ENCODE data around the gene CASZ1. TPM values are rescaled to one million over a fixed set of nuclear protein-coding genes. Genes with fewer than 3 reads are reported as not detected.

CASZ1 gene
- total RNA-seq, 1 donor from 2014 or later, result 0.62 TPM

DNA sequence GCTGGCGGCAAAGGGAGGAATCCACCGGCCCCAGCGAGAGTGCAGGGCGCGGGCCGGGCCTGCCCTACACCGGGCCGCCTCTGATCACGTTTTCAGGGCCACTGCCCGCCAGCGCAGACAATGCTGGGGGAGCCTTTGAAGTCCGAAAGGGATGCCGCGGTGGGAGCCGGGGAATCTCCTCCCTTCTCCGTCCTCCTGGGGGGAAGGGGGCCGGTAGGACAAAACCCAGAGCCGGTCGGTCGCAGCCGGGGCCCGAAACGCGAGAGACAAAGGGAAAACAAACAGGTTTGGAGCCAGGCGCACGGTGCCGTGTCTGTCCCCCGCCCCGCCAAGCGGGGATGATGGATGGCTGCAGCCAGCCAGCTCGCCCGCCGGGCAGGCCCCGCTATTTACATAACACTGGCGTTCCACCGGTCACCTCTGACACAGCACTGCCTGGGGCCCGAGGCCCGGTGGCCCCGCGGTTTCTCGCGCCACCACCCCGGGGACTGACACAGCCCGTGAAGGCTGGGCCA, 92.0 kb downstream of the CASZ1 start:
- DNase-seq, result no peak

DNA sequence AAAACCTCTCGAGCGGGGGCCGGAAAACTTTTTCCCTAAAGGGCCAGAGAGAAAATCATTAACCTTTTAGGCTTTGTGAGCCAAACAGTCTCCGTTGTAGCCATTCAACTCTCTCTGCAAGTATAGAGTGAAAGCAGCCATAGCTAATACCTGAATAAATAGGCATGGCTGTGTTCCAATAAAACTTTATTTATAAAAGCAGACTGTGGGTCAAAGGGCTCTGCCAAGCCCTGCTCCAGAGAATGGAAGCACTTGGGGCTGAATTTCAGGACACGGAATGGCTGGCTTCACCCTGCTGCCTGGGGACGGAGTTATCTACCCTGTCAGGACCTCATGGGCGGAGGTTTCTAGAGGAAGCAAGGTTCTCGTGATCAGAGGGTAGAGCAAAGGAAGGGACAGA, 92.7 kb downstream of the CASZ1 start:
- no peak for DNase-seq

DNA sequence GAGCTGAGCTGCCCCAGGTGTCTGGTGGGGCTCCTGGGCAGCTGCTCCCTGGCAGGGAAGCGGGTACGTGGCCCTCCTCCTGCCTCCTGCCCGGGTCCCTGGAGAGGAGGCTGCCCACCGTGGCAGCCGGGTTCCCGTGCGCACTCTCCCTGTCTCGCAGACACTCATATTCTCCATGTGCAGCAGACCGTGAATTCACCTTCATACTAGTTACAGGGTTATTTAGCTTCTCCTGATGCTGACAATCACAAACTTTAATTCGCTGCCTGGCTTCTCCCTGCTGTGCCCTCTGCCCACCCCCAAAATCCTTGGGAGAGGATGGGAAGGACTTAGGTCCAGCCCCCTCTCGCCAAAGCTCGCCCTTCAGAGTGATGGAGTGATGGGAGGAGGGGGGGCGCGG, 95.3 kb downstream of the CASZ1 start:
- DNase-seq, result no peak

DNA sequence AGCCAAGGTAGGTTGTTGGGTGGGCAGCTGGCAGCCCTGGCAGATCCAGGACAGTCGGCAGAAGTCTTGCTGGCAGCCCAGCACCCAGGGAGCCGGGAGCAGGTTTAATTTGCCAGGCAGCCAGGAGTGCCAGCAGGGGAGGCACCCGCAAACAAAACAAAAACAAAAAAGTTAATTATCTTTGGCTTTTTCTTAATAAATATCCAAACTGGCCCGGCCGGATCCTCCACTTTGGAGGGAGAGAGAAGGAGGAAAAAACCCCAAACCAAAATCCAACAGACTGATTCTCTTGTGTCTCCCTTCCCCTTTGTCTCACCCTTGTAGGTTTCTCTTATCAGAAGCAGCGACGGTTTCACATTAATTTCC, 97.0 kb downstream of the CASZ1 start:
- no peak for DNase-seq

DNA sequence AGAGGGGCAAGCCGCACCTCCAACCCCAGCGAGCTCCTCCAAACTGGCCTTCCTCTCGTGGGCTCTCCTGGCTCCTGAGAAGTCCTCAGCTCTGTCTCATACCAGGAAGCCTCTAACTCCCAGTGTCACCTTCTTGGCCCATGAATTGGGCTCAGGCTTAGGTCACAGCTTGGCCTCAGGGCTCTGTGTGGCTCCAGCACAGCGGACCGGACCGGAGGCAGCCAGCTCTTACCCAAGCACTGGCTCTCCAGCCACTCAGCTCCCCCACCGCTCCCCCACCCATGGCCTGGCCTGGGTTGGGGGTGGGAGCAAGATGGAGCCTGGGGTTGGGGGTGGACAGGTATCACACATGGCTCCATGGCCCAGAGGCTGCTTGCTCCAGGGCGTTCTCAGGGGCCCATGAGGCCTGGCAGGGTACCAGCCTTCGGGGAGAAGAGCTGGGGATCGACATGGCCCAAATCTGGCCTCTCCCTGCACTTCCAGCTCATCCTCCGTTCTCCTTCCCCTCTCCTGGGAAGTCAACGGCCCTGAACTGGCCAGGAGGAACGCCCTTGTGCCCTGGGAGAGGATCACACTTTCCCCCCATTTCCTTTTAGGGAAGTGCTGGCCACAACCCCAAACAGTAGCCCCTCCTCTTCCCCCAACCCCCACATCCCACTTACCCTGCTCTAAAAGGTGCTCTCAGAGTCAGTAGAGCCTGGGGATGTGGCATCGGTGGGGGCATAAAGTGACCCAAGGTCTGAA, 97.5 kb downstream of the CASZ1 start:
- no peak for DNase-seq

DNA sequence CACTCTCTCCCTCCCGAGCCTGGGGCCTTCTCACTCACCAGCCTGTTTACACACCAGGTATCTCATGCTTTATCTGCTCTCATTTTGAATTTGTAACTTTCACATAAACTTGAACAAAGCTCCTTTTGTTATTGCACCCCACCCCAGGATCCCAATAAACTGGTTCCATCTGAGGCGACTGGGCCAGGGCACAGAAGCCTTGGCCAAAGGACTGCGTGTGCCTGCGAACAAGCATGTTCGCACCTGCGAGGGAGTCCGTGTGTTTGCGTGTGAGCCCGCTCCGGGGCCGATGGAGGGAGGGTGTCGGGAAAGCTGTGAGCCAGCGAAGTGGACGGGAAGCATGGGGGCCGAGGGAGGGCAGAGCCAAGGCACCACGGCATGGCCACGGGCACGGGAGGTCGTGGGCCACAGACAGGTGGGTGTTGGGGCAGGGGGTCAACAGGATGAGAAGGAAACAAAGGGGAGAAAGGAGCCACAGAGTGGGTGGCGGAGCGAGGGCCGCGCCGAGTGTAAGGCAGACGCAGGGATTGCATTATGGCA, 98.8 kb downstream of the CASZ1 start:
- DNase-seq, result no peak

DNA sequence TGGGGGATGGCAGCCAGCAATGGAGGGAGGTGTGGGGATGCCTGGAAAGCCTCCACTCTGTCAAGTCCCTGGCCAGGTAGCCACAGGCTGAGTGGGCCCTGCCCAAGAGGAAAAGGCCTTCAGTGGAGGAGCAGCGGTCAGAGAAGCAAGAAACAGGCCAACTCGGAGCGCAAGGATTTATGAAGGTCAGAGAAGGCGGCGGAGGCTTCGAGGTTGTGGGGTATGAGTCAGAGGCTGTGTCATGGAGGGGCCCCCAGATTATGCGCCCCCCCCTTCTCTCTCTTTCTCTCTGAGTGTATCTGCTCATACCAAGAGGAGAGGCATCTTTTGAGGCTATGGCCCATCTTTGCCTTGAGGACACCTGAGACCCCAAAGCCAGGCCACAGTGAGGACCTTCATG, 99.5 kb downstream of the CASZ1 start:
- DNase-seq, result no peak

DNA sequence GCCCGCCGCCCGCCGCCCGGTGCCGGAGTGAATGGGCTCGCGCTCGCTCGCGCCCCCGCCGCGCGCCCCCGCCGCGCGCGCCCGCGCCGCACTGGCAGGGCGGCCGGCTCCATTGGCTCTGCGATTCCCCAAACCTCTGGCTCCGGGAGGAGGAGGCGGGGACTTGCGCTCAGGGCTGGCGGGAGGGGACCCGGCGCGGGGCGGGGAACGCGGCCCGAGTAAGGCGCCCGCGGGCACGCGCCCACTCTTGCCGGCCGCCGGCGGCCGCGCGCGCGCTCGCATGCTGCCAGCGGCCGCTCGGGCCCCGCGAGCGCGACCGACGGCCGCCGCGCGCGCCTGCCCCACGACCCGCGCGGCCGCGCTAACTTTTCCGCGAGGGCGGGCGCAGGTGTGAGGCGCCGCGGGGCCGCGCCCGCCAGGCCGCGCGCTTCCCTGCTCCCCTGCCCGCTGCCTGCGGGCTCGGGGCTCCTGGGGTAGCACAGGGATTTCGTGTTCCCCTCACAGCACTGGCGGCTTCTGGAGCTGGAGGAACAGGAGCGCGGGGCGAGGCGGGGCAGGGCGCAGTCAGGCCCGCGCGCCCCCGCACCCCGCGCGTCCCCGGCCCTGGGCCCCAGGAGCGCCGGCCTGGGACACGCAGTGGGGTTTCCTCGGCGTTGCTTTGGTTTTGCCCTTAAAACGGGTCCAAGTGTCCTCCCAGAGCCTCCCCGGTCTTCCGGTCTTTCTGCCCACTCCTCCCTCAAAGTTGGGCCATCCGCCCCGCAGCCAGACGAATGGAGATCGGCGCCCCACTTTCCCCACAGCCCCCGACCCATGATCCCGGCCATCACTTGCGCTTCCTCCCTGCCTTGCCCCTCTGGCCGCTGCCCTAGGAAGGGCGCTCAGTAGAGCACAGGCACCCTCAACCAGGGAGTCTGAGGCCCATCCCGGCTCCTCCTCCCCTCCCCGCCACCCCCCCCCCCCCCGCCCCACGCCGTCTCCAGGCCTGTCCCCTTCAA, 101.5 kb downstream of the CASZ1 start:
- DNase-seq, result peak; percentile 67

DNA sequence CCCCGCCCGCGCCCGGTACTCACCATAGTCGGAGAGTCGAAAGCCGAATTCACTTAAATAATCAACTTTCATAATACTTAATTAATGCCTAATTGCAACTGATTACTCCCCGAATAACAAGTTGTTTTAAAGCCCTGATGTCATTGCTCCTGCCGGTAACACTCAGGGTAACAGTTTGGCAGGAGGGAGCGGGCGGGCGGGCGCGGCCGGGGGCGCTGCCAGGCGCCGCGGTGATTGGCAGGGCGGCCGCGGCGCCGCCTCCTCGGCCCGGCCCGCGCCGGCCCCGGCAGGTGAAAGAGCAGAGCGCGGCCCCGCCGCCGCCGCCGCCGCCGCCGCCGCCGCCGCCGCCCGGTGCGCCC, 102.2 kb downstream of the CASZ1 start:
- no peak for DNase-seq

DNA sequence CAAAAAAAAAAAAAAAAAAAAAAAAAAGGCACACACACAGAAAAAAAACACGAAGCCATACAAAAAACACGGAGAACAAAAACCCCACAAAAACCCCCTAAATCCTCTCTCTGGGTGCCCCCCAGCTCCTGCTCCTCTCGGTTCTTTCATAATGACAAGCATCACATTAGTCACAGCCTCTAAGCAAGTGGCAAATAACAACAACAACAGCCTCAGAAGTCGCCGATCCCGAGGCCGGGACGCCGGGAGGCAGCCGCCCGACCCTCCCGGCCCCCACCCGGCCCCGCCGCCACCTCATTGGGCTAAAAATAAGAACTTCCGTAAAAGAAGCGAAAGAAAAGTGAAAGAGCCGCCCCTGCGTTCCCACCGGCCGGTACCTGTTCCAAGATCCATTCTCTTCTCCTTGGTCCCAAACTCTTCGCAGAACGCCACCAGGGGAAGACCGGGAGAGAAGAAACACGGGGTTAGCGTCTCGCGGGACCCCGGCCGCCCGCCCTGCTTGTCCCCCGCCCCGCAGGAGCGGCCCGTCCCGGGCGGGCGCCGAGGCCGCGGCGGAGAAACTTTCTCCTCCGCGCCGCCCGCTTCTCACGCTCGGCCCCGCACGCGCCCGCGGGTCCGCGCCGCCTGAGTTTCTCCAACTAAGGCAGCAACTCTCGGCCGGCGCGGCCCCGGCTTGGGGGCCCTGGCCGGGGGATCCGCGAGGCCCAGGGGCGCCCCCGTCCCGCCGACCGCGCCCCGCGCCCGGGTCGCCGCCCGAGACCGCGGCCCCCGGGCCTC, 102.8 kb downstream of the CASZ1 start:
- no peak for DNase-seq

DNA sequence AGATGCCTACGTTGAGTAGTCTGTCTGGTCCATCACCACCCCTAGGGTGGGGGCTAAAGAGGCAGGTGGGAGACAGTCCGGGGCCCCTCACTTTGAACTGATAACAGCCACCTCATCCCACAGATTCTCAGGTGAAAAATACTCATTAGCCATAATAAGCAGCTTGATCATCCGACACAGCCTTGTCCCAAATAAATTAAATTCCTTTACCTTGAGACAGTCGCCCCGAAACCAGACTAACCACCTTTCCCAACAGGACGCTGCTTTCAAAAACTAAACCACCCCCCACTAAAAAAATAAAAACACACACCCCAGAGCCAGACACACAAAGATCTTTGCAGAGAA, 103.3 kb downstream of the CASZ1 start:
- no peak for DNase-seq

DNA sequence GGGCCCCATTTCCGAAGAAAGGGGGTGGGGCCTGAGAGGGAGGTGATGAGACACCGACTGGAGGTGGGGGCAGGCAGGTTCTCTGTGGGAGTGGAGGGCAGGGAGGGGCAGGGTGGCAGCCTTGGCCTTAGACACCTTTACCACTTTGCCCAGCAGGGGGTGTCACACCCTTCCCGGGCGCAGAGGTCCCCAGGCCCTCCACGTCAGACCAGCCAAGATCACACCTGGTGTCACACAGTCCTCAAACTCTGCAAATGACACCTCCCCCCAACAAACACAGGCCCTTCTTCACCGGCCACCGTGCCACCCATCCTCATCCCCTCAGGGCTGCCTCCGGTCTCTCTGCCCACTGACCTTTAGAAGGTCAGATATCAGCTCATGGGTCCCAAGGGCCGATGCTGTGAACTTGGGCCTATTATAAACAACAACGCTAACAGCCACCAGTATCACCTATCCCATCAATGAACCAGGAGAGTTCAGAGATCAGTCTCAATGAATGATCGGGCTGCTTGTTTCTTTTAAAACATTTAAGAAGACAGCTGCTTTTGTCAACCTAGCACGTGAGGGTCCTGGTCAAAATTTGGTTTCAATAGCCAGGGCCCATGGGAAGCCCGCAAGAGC, 103.9 kb downstream of the CASZ1 start:
- DNase-seq, result no peak

DNA sequence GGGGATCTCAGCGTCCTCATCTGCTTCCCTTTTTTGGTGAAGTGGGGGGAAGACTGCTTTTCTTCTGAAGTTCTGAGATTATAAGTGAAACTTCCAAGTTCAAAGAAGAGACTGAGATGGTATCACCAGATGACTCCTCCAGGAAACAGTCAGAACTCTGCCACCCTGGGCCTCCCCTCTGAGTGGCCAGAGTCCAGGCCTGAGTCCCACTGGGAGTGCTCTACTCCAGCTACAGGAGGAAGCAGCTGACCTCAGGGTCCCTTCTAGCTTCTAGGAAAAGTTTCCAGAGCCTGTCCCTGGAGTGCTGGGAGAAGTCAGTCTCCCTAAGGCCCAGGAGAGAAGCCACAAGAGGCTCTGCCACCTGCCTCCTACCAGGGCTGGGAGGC, 104.7 kb downstream of the CASZ1 start:
- DNase-seq, result no peak

DNA sequence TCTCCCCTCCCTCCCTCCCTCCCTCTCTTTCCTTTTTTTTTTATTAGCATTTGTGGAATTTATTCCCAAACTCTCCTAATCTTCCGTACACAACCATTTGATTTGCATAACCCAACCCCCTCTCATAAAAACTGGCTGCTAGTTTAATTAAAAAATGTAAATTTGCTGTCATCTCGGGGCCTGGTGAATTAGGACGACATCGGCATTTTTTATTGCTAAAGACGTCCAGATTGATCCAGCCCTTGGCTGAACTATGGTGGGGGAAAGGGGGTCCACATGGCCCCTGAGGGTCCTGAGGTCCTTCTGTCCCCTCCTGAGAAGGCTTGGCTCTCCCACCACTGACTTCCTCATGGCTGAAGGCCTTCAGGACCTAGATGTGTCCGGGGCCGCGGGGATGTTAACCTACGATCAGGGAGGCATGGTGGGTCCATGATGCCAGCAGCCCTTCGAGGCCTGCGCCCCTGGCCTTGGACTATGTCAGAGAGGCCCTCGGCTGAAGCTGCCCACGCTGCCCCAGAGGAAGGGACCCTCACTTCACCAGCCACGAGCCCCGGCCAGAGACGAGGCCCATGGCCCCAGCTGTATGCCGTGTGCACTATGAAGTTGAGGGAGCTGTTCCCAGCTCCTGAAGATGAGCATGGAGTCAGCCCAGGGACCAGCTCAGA, 105.2 kb downstream of the CASZ1 start:
- DNase-seq, result no peak

DNA sequence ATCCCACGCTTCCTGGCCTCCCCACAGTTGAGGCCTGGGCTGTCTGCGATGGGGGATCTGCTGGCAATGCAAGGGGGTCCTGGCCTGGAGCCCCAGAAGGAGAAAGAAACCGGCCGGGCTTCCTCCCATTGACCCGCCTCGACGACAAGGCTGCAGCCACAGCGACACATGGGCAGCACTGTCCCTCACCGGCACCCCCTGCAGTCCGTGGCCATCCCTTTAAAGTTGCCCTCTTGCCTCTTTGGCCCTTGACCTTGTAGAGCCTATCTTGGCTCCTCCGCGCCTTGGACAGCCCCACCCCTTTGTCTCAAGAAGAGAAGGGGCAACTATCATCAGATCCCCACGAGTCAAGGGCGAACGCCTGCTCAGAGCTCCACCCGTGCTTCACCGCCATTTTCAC, 106.0 kb downstream of the CASZ1 start:
- DNase-seq, result no peak

DNA sequence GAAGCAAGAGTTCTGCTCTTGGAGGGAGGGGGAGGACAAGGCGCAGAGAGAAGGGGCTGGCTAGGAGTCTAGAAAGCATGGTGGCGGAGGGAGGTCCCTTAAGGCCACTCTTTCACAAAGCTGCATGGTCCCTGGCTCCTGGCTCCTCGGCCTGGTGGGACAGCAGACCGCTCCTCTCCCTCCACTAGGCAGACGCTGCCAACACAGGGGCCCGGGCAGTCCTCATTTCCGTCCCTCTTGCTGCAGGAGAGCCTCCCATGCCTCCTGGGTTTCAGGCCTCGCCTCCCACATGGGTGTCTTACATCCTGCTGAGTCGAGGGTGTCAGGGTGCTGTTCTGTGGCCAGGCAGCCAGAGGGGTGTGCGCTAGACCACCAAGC, 108.0 kb downstream of the CASZ1 start:
- DNase-seq, result no peak

DNA sequence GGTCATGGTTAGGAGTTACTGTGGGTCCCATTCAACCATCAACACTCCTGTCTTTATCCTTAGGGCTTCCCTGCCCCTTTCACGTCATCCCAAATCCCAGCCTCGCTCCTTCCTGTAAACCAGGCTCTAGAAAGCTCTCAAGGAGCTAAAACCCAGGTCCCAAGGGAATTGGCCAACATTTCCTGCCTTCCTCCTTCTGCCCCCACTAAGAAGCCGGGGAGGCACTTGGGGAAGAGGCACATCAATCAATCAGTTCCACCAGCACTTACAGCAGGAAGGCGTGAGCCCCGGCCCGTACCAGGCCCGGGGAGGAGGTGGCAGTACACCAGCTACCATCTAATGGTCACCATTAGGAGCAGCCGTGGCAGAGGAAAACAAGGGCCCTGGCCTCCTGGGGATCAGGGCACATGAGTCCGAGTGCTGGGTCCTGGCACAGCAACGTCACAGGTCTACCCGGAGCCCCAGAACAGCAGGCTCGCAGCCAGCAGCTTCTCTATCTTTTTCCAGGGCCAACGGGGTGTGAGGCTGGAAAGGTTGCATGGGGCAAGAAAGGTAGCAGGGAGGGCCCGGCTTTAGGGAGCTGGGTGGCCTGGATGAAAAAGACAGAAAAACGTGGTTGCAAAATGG, 108.6 kb downstream of the CASZ1 start:
- no peak for DNase-seq

DNA sequence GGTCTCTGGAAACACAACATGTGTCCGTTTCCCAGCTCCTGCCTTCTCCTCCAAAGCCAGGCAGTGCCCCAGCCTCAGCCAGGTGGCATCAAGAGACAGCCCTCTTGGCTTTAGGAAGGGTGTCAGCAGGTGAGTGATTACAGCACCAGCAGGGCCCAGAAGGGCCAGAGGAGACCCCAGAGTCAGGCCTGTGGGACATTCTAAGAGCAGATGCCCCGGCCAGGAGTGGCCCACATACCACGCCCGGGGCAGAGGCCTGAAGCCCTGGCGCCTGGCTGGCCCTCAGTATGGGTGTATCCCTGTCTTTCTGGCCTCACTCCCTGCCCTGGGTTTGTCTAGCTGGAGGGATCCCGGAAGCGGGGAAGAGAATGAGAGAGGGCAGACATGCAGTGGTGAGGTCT, 109.2 kb downstream of the CASZ1 start:
- no peak for DNase-seq

DNA sequence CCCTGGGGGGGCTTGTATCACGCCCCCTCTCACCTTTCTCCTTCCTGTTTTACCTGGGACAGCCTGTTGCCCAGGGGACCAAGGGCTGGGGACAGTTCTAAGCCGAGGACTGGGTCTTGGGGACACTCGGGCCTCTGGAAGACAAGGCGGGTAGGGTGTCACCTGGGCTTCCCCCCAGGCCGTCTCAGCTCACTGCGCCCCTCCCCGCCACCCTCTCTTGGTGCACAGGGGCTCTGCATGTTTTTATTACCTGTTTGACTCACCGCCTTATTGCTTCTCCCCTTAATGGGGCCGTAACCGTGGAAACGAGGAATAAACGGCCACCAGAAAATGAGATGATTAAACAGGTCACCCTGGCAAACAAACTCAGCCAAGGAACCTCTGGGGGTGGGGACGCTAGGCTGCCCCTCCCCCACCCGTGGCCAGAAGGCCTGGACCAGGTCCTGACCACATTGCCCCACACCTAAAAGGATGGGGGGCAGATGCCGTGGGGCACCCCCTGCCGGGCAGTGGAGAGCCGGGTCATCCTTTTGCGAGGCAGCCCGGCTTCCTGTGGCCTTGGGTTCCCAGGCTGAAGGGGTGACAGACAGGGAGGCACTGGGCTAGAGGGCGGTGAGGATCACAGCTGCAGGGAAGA, 109.9 kb downstream of the CASZ1 start:
- DNase-seq, result no peak

DNA sequence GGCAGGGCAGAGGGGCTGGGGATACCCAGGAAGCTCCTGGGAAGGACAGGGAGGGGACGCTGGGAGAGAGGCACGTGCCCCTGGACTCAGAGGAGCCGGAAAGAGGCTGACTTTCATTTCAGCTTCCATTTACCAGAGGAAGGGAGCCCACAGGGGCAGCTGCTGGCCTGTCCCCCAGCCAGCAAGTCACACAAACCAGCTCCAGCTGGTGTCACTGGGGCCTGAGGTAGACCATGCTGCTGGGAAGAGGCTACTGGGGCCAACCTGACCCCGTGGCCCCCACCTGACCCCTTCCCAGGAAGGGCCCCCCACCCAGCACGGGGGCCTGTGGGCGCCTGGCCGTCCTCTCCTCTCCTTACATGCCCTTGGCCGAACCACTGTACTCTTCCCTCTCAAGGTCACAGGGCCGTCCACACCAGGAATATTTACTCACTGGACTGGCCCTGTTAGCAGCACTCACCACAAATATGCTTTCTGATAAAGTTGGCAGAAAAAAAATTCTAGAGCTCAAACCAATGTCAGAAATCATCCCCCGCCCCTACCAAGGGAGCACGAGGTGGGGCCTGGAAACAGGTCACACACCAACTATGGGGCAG, 110.5 kb downstream of the CASZ1 start:
- DNase-seq, result no peak

Data from occipital lobe (tissue), 2 donors.